GM12875 (cell line): Measurements from ENCODE around the gene ADRA2B.

Experiments used
- H3K4me3 ChIP-seq: one replicate; pipeline ENCODE4 v1.5.1; 2011; ENCODE audit warnings: low read depth, low read length, control low read depth
- CTCF ChIP-seq: IDR thresholded peaks from 2 replicates; pipeline ENCODE4 v1.5.1; 2011; ENCODE audit warnings: low read depth, mild to moderate bottlenecking, control low read depth, inconsistent platforms, low read length, moderate library complexity, borderline replicate concordance; ENCODE audit not compliant: insufficient read depth

Gene ADRA2B

DNA sequence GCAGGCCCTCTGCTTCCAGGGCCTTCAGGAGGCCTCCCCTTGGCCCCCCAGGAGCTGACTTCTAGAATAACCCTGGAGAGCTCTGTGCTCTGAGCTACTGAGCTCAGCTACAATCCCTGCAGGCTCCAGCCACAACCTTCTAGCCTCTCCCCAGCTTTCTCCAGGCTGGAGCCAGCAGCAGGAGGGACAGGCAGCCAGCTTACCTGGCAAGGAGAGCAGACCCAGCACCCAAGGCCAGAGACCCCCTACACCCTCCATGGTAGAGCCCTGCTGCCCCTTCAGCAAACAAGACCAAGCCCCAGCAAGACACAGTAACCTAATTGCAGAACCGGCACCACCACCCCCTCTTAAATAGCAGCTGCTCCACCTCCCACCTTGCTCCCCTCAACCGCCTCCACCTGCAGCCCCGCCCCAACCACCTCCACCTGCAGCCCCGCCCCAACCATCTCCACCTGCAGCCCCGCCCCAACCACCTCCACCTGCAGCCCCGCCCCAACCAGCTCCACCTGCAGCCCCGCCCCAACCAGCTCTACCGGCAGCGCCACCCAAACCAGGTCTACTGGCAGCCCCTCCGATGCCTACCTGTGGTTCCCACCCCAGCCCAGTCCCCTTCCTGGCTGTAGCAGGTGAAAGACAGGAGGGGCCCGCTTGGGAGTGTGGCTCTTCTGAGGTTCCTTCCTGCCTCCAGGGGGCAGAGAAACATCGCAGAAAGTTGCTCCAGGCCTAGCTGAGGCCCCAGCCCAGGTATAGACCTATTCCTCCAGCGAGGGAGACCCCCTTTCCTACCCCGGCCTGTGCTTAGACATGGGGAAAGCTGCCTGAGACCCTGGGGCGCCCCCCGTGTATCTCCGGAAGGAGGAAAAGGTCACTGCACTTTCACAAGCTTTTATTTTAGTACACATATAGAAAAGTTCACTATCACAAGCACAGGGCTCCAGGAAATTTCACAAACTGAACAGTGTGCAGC, 22.1 kb upstream of the ADRA2B start, which contains the start of gene ASTL:
Gene ASTL, minus strand, starts transcription at position 324 of the 967 bp plus-strand sequence. Its CDS starts 66 bp downstream, at position 258.
- H3K4me3 ChIP-seq, result no peak within 1 kb of the TSS
- TF ChIP-seq CTCF, result peak; percentile 76

GRCh38 chr2:96137321-96138178, 21.2 kb upstream of the ADRA2B start:
- TF ChIP-seq CTCF, result no peak
- no peak overlapping the region for H3K4me3 ChIP-seq

- H3K4me3 ChIP-seq, result no peak overlapping the region
- no peak for TF ChIP-seq CTCF
Observed at GRCh38 chr2:96136129-96136720, 19.9 kb upstream of the ADRA2B start.

GRCh38 chr2:96135621-96136020, 19.2 kb upstream of the ADRA2B start:
- H3K4me3 ChIP-seq, result no peak overlapping the region
- TF ChIP-seq CTCF, result no peak

DNA sequence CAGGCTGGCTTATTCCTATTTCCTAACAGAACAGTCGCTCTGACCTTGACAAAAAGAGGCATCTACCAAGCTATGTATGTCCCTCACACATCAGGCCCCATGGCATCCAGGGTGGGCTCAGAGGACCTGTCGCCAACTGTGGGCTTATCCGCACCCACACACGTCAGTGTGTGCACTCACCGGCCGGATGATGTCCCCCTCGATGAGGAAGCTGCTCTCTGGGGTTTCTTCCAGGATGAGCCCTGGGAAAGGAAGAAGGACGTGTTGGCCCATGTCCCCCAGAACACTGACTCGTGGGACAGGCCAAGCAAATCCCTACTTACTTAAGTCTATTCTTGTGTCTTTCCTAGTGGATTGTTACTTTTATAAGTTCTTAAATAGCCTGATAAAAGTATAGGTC, 18.8 kb upstream of the ADRA2B start:
- no peak for TF ChIP-seq CTCF
- no peak overlapping the region for H3K4me3 ChIP-seq

DNA sequence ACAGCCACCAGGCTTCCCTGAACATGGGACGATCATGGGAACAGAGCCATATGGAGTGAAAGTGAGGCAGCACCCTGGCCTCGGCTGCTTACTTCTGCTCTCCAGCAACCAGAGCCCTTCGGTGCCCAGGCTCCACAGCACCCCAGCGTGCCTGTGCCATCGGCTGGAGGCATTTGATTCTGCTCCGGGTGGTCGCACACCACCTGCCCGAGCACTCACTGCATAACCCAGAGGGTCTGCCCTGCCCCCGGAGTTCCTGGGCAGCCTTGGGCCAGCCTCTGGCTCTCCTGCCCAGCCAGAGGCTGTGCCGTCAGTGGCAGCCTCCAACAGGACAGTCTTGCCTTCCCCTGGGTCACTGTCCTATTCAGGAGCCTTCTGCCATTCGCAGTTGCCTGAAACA, 18.1 kb upstream of the ADRA2B start:
- no peak for TF ChIP-seq CTCF
- no peak overlapping the region for H3K4me3 ChIP-seq
